HFFc6 (cell line): ENCODE results near the gene FRYL. TPM values are rescaled to one million over a fixed set of nuclear protein-coding genes. Genes with fewer than 3 reads are reported as not detected.
"Not testable (repeated sequence)": the region's sequence is repeated elsewhere in the genome, so short reads cannot be mapped to it uniquely, and the experiment has no call there.

Experiments
- DNase-seq: peaks from one replicate; pipeline ENCODE4 v3.0.0-alpha.2; 2018
- H3K27ac Mint-ChIP-seq: 2 replicates; pipeline ENCODE4 v1.8.0; 2020; ENCODE audit warnings: mild to moderate bottlenecking, mixed read lengths
- H3K27me3 Mint-ChIP-seq: 2 replicates; pipeline ENCODE4 v1.8.0; 2021; ENCODE audit warnings: mild to moderate bottlenecking, moderate library complexity, mixed read lengths; ENCODE audit not compliant: insufficient read depth
- H3K36me3 Mint-ChIP-seq: 2 replicates; pipeline ENCODE4 v1.8.0; 2021; ENCODE audit warnings: low read depth, mixed read lengths
- H3K4me1 Mint-ChIP-seq: 2 replicates; pipeline ENCODE4 v1.8.0; 2020; ENCODE audit warnings: low read depth, mixed read lengths
- H3K4me3 Mint-ChIP-seq: 2 replicates; pipeline ENCODE4 v1.8.0; 2020; ENCODE audit warnings: mild to moderate bottlenecking, moderate library complexity, mixed read lengths
- H3K9me3 Mint-ChIP-seq: 2 replicates; pipeline ENCODE4 v1.8.0; 2020; ENCODE audit warnings: mild to moderate bottlenecking, mixed read lengths
- total RNA-seq, 6 experiments: library from RNA; stranded (reverse); fragmentation: NEBNext Ultra II Directional; extraction: Animal tissue kit (Norgen Biotek cat#: 25700); gene quantifications; 2 replicates in 1 of 6; 3 replicates in 5 of 6; pipeline ENCODE4 v1.2.3, GENCODE V29; 2021
- TF ChIP-seq, protein P1 (sequence below): fragments of 200-600 bp; sonication (generic); IDR thresholded peaks from 2 replicates; pipeline ENCODE4 v1.5.0; 2021; ENCODE audit warnings: antibody characterized with exemption, mild to moderate bottlenecking

FRYL gene
- total RNA-seq, 6 experiments from 2014 or later, result 29.0 to 32.8 (median 30.4) TPM

DNA sequence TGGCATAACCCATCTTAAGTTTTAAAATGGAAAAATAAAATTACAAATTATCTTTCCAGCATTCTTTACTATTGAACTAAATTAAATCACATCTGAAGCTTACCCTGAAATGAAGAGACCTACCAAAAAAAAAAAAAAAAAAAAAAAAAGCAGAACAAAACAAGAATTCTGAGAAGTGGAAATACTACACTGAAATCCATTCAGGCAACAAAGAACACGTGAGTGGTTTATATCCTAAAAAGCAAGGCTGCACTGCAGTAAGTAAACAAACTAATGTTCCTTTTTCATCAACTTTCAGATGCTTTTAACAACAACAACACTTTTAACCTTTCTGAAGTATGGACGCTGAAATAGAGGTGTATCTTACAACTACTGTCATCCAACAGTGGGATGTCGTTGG, 7.5 kb downstream of the FRYL start:
- no peak overlapping the region for H3K27ac Mint-ChIP-seq
- DNase-seq, result no peak
- H3K4me1 Mint-ChIP-seq, result peaks cover 57% of the 10 kb centered on the region
- H3K36me3 Mint-ChIP-seq, result peaks cover 5% of the 10 kb centered on the region
- no peak overlapping the region for H3K4me3 Mint-ChIP-seq
- no peaks in the 10 kb centered on the region for H3K27me3 Mint-ChIP-seq
- H3K9me3 Mint-ChIP-seq, result no peaks in the 10 kb centered on the region
- TF ChIP-seq, protein P1, sequence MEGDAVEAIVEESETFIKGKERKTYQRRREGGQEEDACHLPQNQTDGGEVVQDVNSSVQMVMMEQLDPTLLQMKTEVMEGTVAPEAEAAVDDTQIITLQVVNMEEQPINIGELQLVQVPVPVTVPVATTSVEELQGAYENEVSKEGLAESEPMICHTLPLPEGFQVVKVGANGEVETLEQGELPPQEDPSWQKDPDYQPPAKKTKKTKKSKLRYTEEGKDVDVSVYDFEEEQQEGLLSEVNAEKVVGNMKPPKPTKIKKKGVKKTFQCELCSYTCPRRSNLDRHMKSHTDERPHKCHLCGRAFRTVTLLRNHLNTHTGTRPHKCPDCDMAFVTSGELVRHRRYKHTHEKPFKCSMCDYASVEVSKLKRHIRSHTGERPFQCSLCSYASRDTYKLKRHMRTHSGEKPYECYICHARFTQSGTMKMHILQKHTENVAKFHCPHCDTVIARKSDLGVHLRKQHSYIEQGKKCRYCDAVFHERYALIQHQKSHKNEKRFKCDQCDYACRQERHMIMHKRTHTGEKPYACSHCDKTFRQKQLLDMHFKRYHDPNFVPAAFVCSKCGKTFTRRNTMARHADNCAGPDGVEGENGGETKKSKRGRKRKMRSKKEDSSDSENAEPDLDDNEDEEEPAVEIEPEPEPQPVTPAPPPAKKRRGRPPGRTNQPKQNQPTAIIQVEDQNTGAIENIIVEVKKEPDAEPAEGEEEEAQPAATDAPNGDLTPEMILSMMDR, result no peak

DNA sequence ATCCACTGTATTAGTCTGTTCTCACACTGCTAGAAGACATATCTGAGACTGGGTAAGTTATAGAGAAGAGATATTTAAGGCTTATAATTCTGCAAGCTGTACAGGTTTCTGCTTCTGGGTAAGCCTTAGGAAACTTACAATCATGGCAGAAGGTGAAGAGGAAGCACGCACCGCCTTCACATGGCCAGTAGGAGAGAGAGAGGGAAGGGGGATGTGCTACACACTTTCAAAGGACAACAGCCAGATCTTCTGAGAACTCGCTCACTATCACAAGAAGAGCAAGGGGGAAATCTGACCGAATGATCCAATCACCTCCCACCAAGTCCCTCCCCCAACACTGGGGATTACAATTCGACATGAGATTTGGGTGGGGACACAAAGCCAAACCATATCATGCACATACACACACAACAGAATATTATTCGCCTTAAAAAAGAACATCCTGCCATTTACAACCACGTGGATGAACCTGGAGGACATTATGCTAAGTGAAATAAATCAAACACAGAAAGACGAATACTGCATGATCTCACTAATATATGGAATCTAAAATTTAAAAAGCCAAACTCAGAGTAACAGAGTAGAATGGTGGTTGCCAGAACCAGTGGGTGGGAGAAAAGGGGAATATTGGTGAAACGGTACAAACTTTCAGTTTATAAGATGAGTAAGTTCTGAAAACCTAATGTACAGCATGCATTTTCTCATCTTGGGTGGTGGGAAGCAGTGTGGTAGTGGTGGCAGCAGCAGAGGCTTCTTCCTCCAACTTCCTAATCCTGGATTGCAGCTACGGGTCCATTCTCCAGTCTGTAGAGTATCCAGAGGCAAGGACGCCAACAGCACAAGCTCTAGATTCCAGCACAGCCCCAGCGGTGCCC, 12.8 kb downstream of the FRYL start:
- H3K27me3 Mint-ChIP-seq, result no peaks in the 10 kb centered on the region
- no peaks in the 10 kb centered on the region for H3K9me3 Mint-ChIP-seq
- TF ChIP-seq, protein P1, result peak; percentile 38
- no peak overlapping the region for H3K4me3 Mint-ChIP-seq
- H3K27ac Mint-ChIP-seq, result no peak overlapping the region
- H3K36me3 Mint-ChIP-seq, result peaks cover 5% of the 10 kb centered on the region
- H3K4me1 Mint-ChIP-seq, result peaks cover 20% of the 10 kb centered on the region
- no peak for DNase-seq

DNA sequence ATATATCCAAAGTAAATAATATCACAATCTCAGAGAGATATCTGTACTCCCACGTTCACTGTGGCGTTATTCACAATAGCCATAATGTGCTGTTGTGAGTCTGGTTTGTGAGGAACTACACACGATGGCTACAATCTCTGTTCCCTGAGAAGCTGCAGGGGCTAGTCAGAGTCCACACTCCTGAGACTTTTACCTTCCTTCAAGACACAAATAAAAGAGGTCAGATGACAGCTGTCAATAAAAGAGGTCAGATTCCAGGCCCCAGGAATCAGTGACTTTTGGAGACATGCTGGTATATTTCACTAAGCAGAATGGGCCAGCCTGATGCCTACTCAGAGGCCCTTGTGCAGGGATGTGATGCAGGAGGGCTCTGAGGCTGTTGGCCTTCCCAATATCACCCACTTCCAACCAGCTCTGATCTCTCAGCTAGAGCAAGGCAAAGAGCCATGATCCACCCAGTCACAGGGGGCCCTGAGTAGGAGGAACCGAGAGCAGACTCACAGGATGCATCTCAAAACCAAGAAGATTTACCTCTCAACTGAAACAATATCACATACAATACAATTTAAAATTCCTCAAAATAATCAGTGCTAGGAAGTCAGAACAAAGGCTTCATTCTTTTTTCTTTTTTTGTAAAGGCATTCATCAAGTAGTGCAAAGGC, 13.8 kb downstream of the FRYL start:
- TF ChIP-seq, protein P1, result no peak
- no peaks in the 10 kb centered on the region for H3K27me3 Mint-ChIP-seq
- peaks cover 10% of the 10 kb centered on the region for H3K4me1 Mint-ChIP-seq
- H3K36me3 Mint-ChIP-seq, result peaks cover 5% of the 10 kb centered on the region
- no peak overlapping the region for H3K4me3 Mint-ChIP-seq
- DNase-seq, result no peak
- no peak overlapping the region; the same call in 1 of the 2 replicates for H3K27ac Mint-ChIP-seq
- H3K9me3 Mint-ChIP-seq, result no peaks in the 10 kb centered on the region

DNA sequence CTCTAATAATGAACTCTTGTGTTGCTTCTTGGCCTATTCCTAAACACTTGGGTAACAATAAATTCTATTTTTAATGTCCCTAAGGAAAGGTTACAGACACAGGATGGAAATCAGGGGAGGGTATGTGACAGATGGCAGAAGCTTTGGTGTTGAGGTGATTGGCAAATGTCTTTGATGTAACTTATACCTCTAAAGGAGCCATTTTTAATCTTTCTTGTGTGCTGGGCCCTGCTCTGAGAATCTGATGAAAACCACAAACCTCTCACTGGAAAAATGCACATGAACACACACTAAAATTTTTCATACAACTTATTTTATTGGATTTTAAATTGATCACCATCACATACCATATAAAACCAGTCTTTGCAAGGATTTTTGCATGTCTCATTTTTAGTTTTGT, 17.7 kb downstream of the FRYL start:
- no peak overlapping the region for H3K27ac Mint-ChIP-seq
- H3K27me3 Mint-ChIP-seq, result no peaks in the 10 kb centered on the region
- no peak for DNase-seq
- TF ChIP-seq, protein P1, result no peak
- H3K36me3 Mint-ChIP-seq, result peaks cover 5% of the 10 kb centered on the region; the same call in 1 of the 2 replicates
- H3K9me3 Mint-ChIP-seq, result peaks cover 4% of the 10 kb centered on the region; the same call in 1 of the 2 replicates
- peaks cover 8% of the 10 kb centered on the region for H3K4me1 Mint-ChIP-seq
- no peak overlapping the region for H3K4me3 Mint-ChIP-seq

DNA sequence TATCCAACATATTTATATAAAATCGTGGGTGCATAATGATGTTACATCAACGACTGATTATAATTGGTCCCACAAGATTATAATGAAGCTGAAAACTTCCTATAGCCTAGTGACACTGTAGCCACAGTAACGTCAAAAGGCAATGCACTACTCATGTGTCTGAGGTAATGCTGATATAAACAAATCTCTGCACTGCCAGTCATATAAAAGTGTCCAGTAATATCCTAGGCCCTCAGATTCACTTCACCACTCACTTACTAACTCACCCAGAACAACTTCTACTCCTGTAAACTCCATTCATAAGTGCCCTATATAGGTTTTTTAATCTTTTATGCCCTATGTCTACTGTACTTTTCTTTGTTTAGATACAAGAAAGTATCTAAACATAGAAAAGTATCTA, 18.8 kb downstream of the FRYL start:
- H3K4me3 Mint-ChIP-seq, result no peak overlapping the region
- no peak for DNase-seq
- peaks cover 5% of the 10 kb centered on the region; the same call in 1 of the 2 replicates for H3K36me3 Mint-ChIP-seq
- no peak overlapping the region for H3K27ac Mint-ChIP-seq
- TF ChIP-seq, protein P1, result no peak
- H3K27me3 Mint-ChIP-seq, result no peaks in the 10 kb centered on the region
- peaks cover 4% of the 10 kb centered on the region; the same call in 1 of the 2 replicates for H3K9me3 Mint-ChIP-seq
- H3K4me1 Mint-ChIP-seq, result peaks cover 17% of the 10 kb centered on the region

DNA sequence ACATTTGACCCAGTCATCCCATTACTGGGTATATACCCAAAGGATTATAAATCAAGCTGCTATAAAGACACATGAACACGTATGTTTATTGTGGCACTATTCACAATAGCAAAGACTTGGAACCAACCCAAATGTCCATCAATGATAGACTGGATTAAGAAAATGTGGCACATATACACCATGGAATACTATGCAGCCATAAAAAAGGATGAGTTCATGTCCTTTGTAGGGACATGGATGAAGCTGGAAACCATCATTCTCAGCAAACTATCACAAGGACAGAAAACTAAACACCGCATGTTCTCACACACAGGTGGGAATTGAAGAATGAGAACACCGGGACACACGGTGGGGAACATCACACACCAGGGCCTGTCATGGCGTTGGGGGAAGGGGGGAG, 21.4 kb downstream of the FRYL start:
- peaks cover 28% of the 10 kb centered on the region for H3K4me1 Mint-ChIP-seq
- H3K4me3 Mint-ChIP-seq, H3K9me3 Mint-ChIP-seq, DNase-seq, H3K36me3 Mint-ChIP-seq, H3K27ac Mint-ChIP-seq, H3K27me3 Mint-ChIP-seq: not testable (repeated sequence)
